Neural progenitor cell (in vitro differentiated cells): ENCODE measurements around the gene MRPS18B. TPM values are rescaled to one million over a fixed set of nuclear protein-coding genes. Genes with fewer than 3 reads are reported as not detected.

ENCODE experiments used
- DNase-seq: peaks from one replicate; pipeline ENCODE4 v3.0.0-alpha.2; 2016; ENCODE audit warnings: low spot score
- H2AFZ ChIP-seq: fragments of 200-600 bp; sonication (generic); replicated peaks from 2 replicates; pipeline ENCODE4 v1.6.1; 2016; ENCODE audit warnings: antibody characterized with exemption
- H3F3A ChIP-seq: fragments of 200-600 bp; sonication (generic); 2 replicates; pipeline ENCODE4 v1.6.1; 2016; ENCODE audit warnings: antibody characterized with exemption, low read depth
- H3K27ac ChIP-seq: fragments of 200-600 bp; sonication (generic); 2 replicates; pipeline ENCODE4 v1.5.1; 2016; ENCODE audit warnings: mild to moderate bottlenecking
- H3K27me3 ChIP-seq: fragments of 200-600 bp; sonication (generic); 2 replicates; pipeline ENCODE4 v1.6.1; 2016; ENCODE audit warnings: mild to moderate bottlenecking, moderate library complexity
- H3K36me3 ChIP-seq: fragments of 200-600 bp; sonication (generic); 2 replicates; pipeline ENCODE4 v1.5.1; 2016
- H3K4me1 ChIP-seq: fragments of 200-600 bp; sonication (generic); 2 replicates; pipeline ENCODE4 v1.6.1; 2016; ENCODE audit warnings: mixed run types
- H3K4me2 ChIP-seq: fragments of 200-600 bp; sonication (generic); 2 replicates; pipeline ENCODE4 v1.6.1; 2016
- H3K4me3 ChIP-seq: fragments of 200-600 bp; sonication (generic); 2 replicates; pipeline ENCODE4 v1.5.1; 2016
- H3K79me2 ChIP-seq: fragments of 200-600 bp; sonication (generic); 2 replicates; pipeline ENCODE4 v1.6.1; 2016; ENCODE audit warnings: low read depth
- H3K9ac ChIP-seq: fragments of 200-600 bp; sonication (generic); 2 replicates; pipeline ENCODE4 v1.6.1; 2016
- H3K9me3 ChIP-seq: fragments of 200-600 bp; sonication (generic); 2 replicates; pipeline ENCODE4 v1.5.1; 2016; ENCODE audit warnings: low read depth
- H4K20me1 ChIP-seq: fragments of 200-600 bp; sonication (generic); 2 replicates; pipeline ENCODE4 v1.6.1; 2016; ENCODE audit warnings: low read depth
- H3K27ac Mint-ChIP-seq: 3 replicates; pipeline ENCODE4 v1.8.0; 2021; ENCODE audit warnings: mixed read lengths
- H3K27me3 Mint-ChIP-seq: 2 replicates; pipeline ENCODE4 v1.8.0; 2022; ENCODE audit warnings: low read depth, mild to moderate bottlenecking, inconsistent platforms, moderate library complexity, mixed read lengths; ENCODE audit not compliant: insufficient read depth
- H3K36me3 Mint-ChIP-seq: 3 replicates; pipeline ENCODE4 v1.8.0; 2021; ENCODE audit warnings: mixed read lengths
- H3K4me1 Mint-ChIP-seq: 3 replicates; pipeline ENCODE4 v1.8.0; 2021; ENCODE audit warnings: mixed read lengths
- H3K4me3 Mint-ChIP-seq: 3 replicates; pipeline ENCODE4 v1.8.0; 2021; ENCODE audit warnings: mild to moderate bottlenecking, moderate library complexity, mixed read lengths
- H3K9me3 Mint-ChIP-seq: 3 replicates; pipeline ENCODE4 v1.8.0; 2020; ENCODE audit warnings: mixed read lengths
- CTCF ChIP-seq: fragments of 200-600 bp; sonication (generic); IDR thresholded peaks from 2 replicates; pipeline ENCODE4 v1.5.1; 2017; ENCODE audit warnings: antibody characterized with exemption, mild to moderate bottlenecking
- EZH2 ChIP-seq: fragments of 200-600 bp; sonication (generic); IDR thresholded peaks from 2 replicates; pipeline ENCODE4 v1.6.1; 2017; ENCODE audit warnings: antibody characterized with exemption, mild to moderate bottlenecking, moderate library complexity
- EZH2phosphoT487 ChIP-seq: fragments of 200-600 bp; sonication (generic); IDR thresholded peaks from 2 replicates; pipeline ENCODE4 v1.6.1; 2017; ENCODE audit warnings: antibody characterized with exemption
- total RNA-seq: library from RNA; depleted of rRNA; stranded (reverse); fragments of >200 nt; gene quantifications from 2 replicates; pipeline ENCODE4 v1.2.3, GENCODE V29; 2015; ENCODE audit warnings: low replicate concordance

The MRPS18B gene
- total RNA-seq, 1 donor from 2014 or later, result 18.5 TPM

- TF ChIP-seq EZH2phosphoT487, result no peak
- no peak for TF ChIP-seq EZH2
- TF ChIP-seq CTCF, result no peak
- H3K4me3 ChIP-seq, result no peak overlapping the region
Measured at GRCh38 chr6:30635834-30636233, 18.2 kb downstream of the MRPS18B start.

GRCh38 chr6:30640481-30640880 lies 22.8 kb downstream of the MRPS18B start:
- H3F3A ChIP-seq, result peaks cover 6% of the 10 kb centered on the region
- no peaks in the 10 kb centered on the region for H3K9me3 ChIP-seq
- no peaks in the 10 kb centered on the region for H3K27me3 Mint-ChIP-seq
- H4K20me1 ChIP-seq, result peaks cover 8% of the 10 kb centered on the region
- DNase-seq, result no peak
- H3K27me3 ChIP-seq, result no peaks in the 10 kb centered on the region
- H3K4me3 Mint-ChIP-seq, result no peak overlapping the region
- no peaks in the 10 kb centered on the region for H3K4me1 ChIP-seq
- no peak overlapping the region for H2AFZ ChIP-seq
- no peak for TF ChIP-seq CTCF
- no peak for TF ChIP-seq EZH2phosphoT487
- TF ChIP-seq EZH2, result no peak
- H3K79me2 ChIP-seq, result peaks cover 4% of the 10 kb centered on the region
- H3K4me2 ChIP-seq, result no peak overlapping the region
- H3K27ac ChIP-seq, result no peak overlapping the region
- peaks cover 29% of the 10 kb centered on the region for H3K36me3 Mint-ChIP-seq
- no peaks in the 10 kb centered on the region for H3K9me3 Mint-ChIP-seq
- no peaks in the 10 kb centered on the region for H3K36me3 ChIP-seq
- no peak overlapping the region for H3K27ac Mint-ChIP-seq
- H3K4me1 Mint-ChIP-seq, result no peaks in the 10 kb centered on the region
- H3K9ac ChIP-seq, result no peak overlapping the region
- no peak overlapping the region for H3K4me3 ChIP-seq

More at GRCh38 chr6:30635834-30636233, 18.2 kb downstream of the MRPS18B start:
- no peak overlapping the region for H3K4me2 ChIP-seq
- H2AFZ ChIP-seq, result no peak overlapping the region
- no peaks in the 10 kb centered on the region for H3K9me3 ChIP-seq
- H3K9ac ChIP-seq, result no peak overlapping the region
- H3K4me1 ChIP-seq, result no peaks in the 10 kb centered on the region
- no peak overlapping the region for H3K27ac Mint-ChIP-seq
- peaks cover 36% of the 10 kb centered on the region for H3K36me3 Mint-ChIP-seq
- peaks cover 2% of the 10 kb centered on the region for H3K27me3 Mint-ChIP-seq
- H3F3A ChIP-seq, result no peaks in the 10 kb centered on the region
- H4K20me1 ChIP-seq, result peaks cover 1% of the 10 kb centered on the region
- no peak overlapping the region for H3K4me3 Mint-ChIP-seq
- no peak overlapping the region for H3K27ac ChIP-seq
- H3K4me1 Mint-ChIP-seq, result no peaks in the 10 kb centered on the region
- no peaks in the 10 kb centered on the region for H3K27me3 ChIP-seq
- H3K36me3 ChIP-seq, result no peaks in the 10 kb centered on the region
- no peaks in the 10 kb centered on the region for H3K9me3 Mint-ChIP-seq
- DNase-seq, result no peak
- no peaks in the 10 kb centered on the region for H3K79me2 ChIP-seq

GRCh38 chr6:30641048-30641447 lies 23.4 kb downstream of the MRPS18B start:
- Histone ChIP-seq H3K79me2 (peaks cover 9% of the 10 kb centered on the region), H3K4me3 (no peak overlapping the region), H3K9ac (no peak overlapping the region), H3K36me3 (no peaks in the 10 kb centered on the region), H3F3A (peaks cover 10% of the 10 kb centered on the region), H3K4me1 (peaks cover under 1% of the 10 kb centered on the region), H3K27me3 (no peaks in the 10 kb centered on the region), H3K9me3 (no peaks in the 10 kb centered on the region), H3K4me2 (no peak overlapping the region), H3K27ac (no peak overlapping the region), H4K20me1 (peaks cover 13% of the 10 kb centered on the region), H2AFZ (no peak overlapping the region)
- TF ChIP-seq EZH2 (no peak), CTCF (no peak), EZH2phosphoT487 (no peak)
- peaks cover 4% of the 10 kb centered on the region for H3K4me1 Mint-ChIP-seq
- H3K9me3 Mint-ChIP-seq, result no peaks in the 10 kb centered on the region
- H3K27me3 Mint-ChIP-seq, result peaks cover 2% of the 10 kb centered on the region
- H3K27ac Mint-ChIP-seq, result no peak overlapping the region
- no peak overlapping the region for H3K4me3 Mint-ChIP-seq
- no peak for DNase-seq
- peaks cover 29% of the 10 kb centered on the region for H3K36me3 Mint-ChIP-seq
